HepG2 (cell line): ENCODE data around the gene SLU7. TPM values are rescaled to one million over a fixed set of nuclear protein-coding genes. Genes with fewer than 3 reads are reported as not detected.

ENCODE experiments used
- CREB1 ChIP-seq, 2 experiments: fragments of 450-650 bp in 1 of 2; IDR thresholded peaks; 2 replicates each; pipeline ENCODE4 v1.6.1; 2016 to 2017; ENCODE audit warnings: control low read depth in 1 of 2, mild to moderate bottlenecking in 1 of 2, missing compliant biosample characterization in 1 of 2, missing genetic modification characterization in 1 of 2
- GPN1 ChIP-seq: sonication (generic); formaldehyde crosslinking; IDR thresholded peaks from 2 replicates; pipeline ENCODE4 v1.5.1; 2020; ENCODE audit warnings: missing genetic modification reagents, borderline replicate concordance
- HOXA3 ChIP-seq: sonication (generic); formaldehyde crosslinking; IDR thresholded peaks from 2 replicates; pipeline ENCODE4 v1.5.0; 2020; ENCODE audit warnings: missing genetic modification reagents
- IKZF4 ChIP-seq: sonication (generic); formaldehyde crosslinking; IDR thresholded peaks from 2 replicates; pipeline ENCODE4 v1.5.1; 2020; ENCODE audit warnings: borderline replicate concordance, mild to moderate bottlenecking, low read depth, missing genetic modification reagents; ENCODE audit errors: not compliant biosample characterization
- LCORL ChIP-seq, 2 experiments: fragments of 450-650 bp in 1 of 2; sonication (generic) in 1 of 2; formaldehyde crosslinking in 1 of 2; IDR thresholded peaks; 2 replicates each; pipeline versions ENCODE4 v1.5.0 to v1.6.1; 2017 to 2020; ENCODE audit warnings: antibody characterized with exemption in 1 of 2, missing genetic modification reagents in 1 of 2
- MED1 ChIP-seq: sonication (generic); formaldehyde crosslinking; IDR thresholded peaks from 2 replicates; pipeline ENCODE4 v1.4.0; 2020; ENCODE audit warnings: missing genetic modification reagents
- MED13 ChIP-seq: sonication (generic); formaldehyde crosslinking; IDR thresholded peaks from 2 replicates; pipeline ENCODE4 v1.5.0; 2020; ENCODE audit warnings: missing genetic modification reagents
- NBN ChIP-seq: fragments of 450-650 bp; conservative IDR thresholded peaks from 2 replicates; pipeline ENCODE4 v1.6.1; 2017
- SALL2 ChIP-seq: sonication (generic); formaldehyde crosslinking; IDR thresholded peaks from 2 replicates; pipeline ENCODE4 v1.8.1; 2023; ENCODE audit warnings: mild to moderate bottlenecking, missing genetic modification reagents, inconsistent platforms
- SATB2 ChIP-seq: sonication (generic); formaldehyde crosslinking; IDR thresholded peaks from 2 replicates; pipeline ENCODE4 v1.5.0; 2020; ENCODE audit warnings: missing genetic modification reagents
- TSC22D2 ChIP-seq: sonication (generic); formaldehyde crosslinking; IDR thresholded peaks from 2 replicates; pipeline ENCODE4 v1.5.1; 2020; ENCODE audit warnings: missing genetic modification reagents, mild to moderate bottlenecking, borderline replicate concordance
- ZNF501 ChIP-seq: sonication (generic); formaldehyde crosslinking; IDR thresholded peaks from 2 replicates; pipeline ENCODE4 v1.5.1; 2020; ENCODE audit warnings: mild to moderate bottlenecking, moderate library complexity, missing genetic modification reagents
- ZNF562 ChIP-seq: sonication (generic); formaldehyde crosslinking; IDR thresholded peaks from 2 replicates; pipeline ENCODE4 v1.8.0; 2022; ENCODE audit warnings: missing genetic modification reagents, borderline replicate concordance
- ZNF563 ChIP-seq: sonication (generic); formaldehyde crosslinking; IDR thresholded peaks from 2 replicates; pipeline ENCODE4 v1.8.0; 2022; ENCODE audit warnings: mild to moderate bottlenecking, moderate library complexity, missing genetic modification reagents
- ZNF619 ChIP-seq: sonication (generic); formaldehyde crosslinking; IDR thresholded peaks from 2 replicates; pipeline ENCODE4 v1.4.0; 2020; ENCODE audit warnings: mild to moderate bottlenecking, missing genetic modification reagents
- ZNF761 ChIP-seq: sonication (generic); formaldehyde crosslinking; conservative IDR thresholded peaks from 2 replicates; pipeline ENCODE4 v1.4.0; 2020; ENCODE audit warnings: mild to moderate bottlenecking, missing genetic modification reagents
- ZNF792 ChIP-seq: IDR thresholded peaks from 2 replicates; pipeline ENCODE4 v1.6.1; 2016
- ZZZ3 ChIP-seq: sonication (generic); formaldehyde crosslinking; IDR thresholded peaks from 2 replicates; pipeline ENCODE4 v1.4.0; 2020; ENCODE audit warnings: missing genetic modification reagents, mild to moderate bottlenecking, borderline replicate concordance
- polyA plus RNA-seq, 8 experiments: library from polyadenylated mRNA; depleted of rRNA in 3 of 8; stranded (reverse) in 7 of 8; unstranded in 1 of 8; fragments of >200 nt; fragmentation: Illumina TruSeq in 4 of 8; extraction: Trizol in 4 of 8; gene quantifications; 2 replicates each; pipeline versions ENCODE4 v1.2.1 to v1.2.3, GENCODE V29; 2011 to 2016; ENCODE audit warnings: low read depth in 4 of 8, missing spikeins in 1 of 8, mixed read lengths in 1 of 8; ENCODE audit not compliant: insufficient read depth in 1 of 8
- total RNA-seq, 5 experiments: library from RNA; depleted of rRNA; stranded (reverse); fragments of >200 nt; fragmentation: Illumina TruSeq; extraction: Trizol; gene quantifications; 2 replicates each; pipeline ENCODE4 v1.2.3, GENCODE V29; 2016; ENCODE audit warnings: low read depth in 1 of 5
- TF ChIP-seq, protein P1 (sequence below), 2 experiments: sonication (generic) in 1 of 2; formaldehyde crosslinking in 1 of 2; IDR thresholded peaks; 2 replicates each; pipeline versions ENCODE4 v1.5.1 to v1.6.1; 2011 to 2020; ENCODE audit warnings: borderline replicate concordance in 1 of 2, low read depth in 1 of 2, low read length in 1 of 2, mild to moderate bottlenecking in 1 of 2, missing genetic modification reagents in 1 of 2, moderate library complexity in 1 of 2
- TF ChIP-seq, protein P2 (sequence below): IDR thresholded peaks from 2 replicates; pipeline ENCODE4 v1.6.1; 2016; ENCODE audit warnings: missing biosample characterization, missing genetic modification reagents, low read depth
- TF ChIP-seq, protein P3 (sequence below): sonication (generic); formaldehyde crosslinking; IDR thresholded peaks from 2 replicates; pipeline ENCODE4 v1.4.0; 2020; ENCODE audit warnings: missing genetic modification reagents
- TF ChIP-seq, protein P4 (sequence below): sonication (generic); formaldehyde crosslinking; IDR thresholded peaks from 2 replicates; pipeline ENCODE4 v1.4.0; 2020; ENCODE audit warnings: missing genetic modification reagents

Gene SLU7
- total and polyA plus RNA-seq, 2 of the 13 experiments (the other 11 are each of a cell fraction or from before 2014, with no cell fraction given): 24.0 to 39.2 TPM

DNA sequence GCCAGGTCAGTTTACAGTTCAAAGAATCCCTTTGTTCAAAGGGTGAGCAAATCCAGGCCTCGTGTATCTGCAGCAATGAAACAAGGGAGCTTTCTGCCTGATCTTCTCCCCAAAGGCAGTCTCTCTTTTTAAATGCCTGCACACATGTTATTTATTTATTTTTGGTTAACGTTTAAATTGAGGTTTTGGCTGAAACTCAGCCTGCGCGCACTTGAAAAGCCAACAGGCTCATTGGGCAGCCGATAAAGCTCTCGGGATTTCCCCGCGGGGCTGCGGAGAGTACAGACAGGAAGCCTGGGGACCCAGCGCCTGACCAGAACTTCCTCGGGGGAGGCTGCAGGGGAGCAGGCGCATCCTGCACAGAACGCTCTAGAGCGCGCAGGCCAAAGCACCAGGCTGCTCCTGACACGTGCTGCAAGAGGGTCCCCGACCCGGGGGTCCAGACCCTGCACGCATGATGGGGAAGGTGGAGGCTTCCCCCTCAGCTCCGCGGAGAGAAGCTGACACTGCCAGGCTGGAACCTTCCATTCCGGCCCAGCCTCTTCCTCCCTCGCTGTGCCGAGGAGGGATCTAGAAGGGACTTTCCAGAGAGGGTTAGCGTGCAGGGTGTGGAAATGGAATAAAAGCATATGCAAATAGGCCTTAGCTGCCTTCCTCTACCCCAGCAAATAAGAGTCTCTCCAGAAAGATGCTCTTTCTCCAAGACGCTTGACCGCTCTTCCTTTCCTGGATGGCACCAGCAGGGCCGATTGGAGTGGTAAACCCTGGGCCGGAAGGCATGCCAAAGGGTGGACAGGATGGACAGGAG, 48.9 kb upstream of the SLU7 start (continued):
- TF ChIP-seq, protein P1, sequence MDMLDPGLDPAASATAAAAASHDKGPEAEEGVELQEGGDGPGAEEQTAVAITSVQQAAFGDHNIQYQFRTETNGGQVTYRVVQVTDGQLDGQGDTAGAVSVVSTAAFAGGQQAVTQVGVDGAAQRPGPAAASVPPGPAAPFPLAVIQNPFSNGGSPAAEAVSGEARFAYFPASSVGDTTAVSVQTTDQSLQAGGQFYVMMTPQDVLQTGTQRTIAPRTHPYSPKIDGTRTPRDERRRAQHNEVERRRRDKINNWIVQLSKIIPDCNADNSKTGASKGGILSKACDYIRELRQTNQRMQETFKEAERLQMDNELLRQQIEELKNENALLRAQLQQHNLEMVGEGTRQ (IDR thresholded peaks at IDR 0.05; ENCODE audit: low read depth, low read length): no peak
- TF ChIP-seq, protein P1 (CRISPR knock-in tag; IDR thresholded peaks at IDR 0.05; ENCODE audit: borderline replicate concordance): no peak
- TF ChIP-seq NBN (no peak), GPN1 (CRISPR knock-in tag) (no peak), HOXA3 (peak; percentile 40), ZNF562 (CRISPR knock-in tag) (no peak), ZNF619 (CRISPR knock-in tag) (no peak), IKZF4 (CRISPR knock-in tag) (peak; percentile 66), SATB2 (CRISPR knock-in tag) (no peak), LCORL (IDR thresholded peaks at IDR 0.05) (no peak), LCORL (CRISPR knock-in tag; IDR thresholded peaks at IDR 0.05) (peak; percentile 91), ZNF792 (CRISPR knock-in tag) (peak; percentile 66; the same call in 1 of the 2 replicates), MED13 (CRISPR knock-in tag) (peak; percentile 58; the same call in 1 of the 2 replicates), ZNF501 (CRISPR knock-in tag) (peak; percentile 88), ZZZ3 (CRISPR knock-in tag) (peak; percentile 78; the same call in 1 of the 2 replicates), MED1 (CRISPR knock-in tag) (peak; percentile 82), ZNF563 (CRISPR knock-in tag) (no peak), SALL2 (CRISPR knock-in tag) (no peak), TSC22D2 (CRISPR knock-in tag) (0 out of 2 replicates have a peak, but pooled peaks have one; percentile 6), CREB1 (IDR thresholded peaks at IDR 0.05) (no peak), CREB1 (CRISPR knock-in tag; IDR thresholded peaks at IDR 0.05) (0 out of 2 replicates have a peak, but pooled peaks have one; percentile 2), ZNF761 (peak; percentile 80)
- TF ChIP-seq, protein P2, sequence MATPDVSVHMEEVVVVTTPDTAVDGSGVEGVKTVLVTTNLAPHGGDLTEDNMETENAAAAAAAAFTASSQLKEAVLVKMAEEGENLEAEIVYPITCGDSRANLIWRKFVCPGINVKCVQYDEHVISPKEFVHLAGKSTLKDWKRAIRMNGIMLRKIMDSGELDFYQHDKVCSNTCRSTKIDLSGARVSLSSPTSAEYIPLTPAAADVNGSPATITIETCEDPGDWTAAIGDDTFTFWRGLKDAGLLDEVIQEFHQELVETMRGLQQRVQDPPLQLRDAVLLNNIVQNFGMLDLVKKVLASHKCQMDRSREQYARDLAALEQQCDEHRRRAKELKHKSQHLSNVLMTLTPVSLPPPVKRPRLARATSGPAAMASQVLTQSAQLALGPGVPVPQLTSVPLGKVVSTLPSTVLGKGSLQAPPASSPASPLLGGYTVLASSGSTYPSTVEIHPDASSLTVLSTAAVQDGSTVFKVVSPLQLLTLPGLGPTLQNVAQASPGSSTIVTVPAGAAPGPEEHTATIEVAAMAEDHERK (CRISPR knock-in tag): no peak
- TF ChIP-seq, protein P3, sequence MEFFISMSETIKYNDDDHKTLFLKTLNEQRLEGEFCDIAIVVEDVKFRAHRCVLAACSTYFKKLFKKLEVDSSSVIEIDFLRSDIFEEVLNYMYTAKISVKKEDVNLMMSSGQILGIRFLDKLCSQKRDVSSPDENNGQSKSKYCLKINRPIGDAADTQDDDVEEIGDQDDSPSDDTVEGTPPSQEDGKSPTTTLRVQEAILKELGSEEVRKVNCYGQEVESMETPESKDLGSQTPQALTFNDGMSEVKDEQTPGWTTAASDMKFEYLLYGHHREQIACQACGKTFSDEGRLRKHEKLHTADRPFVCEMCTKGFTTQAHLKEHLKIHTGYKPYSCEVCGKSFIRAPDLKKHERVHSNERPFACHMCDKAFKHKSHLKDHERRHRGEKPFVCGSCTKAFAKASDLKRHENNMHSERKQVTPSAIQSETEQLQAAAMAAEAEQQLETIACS (CRISPR knock-in tag): 0 out of 2 replicates have a peak, but pooled peaks have one; percentile 12
- TF ChIP-seq, protein P4, sequence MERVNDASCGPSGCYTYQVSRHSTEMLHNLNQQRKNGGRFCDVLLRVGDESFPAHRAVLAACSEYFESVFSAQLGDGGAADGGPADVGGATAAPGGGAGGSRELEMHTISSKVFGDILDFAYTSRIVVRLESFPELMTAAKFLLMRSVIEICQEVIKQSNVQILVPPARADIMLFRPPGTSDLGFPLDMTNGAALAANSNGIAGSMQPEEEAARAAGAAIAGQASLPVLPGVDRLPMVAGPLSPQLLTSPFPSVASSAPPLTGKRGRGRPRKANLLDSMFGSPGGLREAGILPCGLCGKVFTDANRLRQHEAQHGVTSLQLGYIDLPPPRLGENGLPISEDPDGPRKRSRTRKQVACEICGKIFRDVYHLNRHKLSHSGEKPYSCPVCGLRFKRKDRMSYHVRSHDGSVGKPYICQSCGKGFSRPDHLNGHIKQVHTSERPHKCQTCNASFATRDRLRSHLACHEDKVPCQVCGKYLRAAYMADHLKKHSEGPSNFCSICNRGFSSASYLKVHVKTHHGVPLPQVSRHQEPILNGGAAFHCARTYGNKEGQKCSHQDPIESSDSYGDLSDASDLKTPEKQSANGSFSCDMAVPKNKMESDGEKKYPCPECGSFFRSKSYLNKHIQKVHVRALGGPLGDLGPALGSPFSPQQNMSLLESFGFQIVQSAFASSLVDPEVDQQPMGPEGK (CRISPR knock-in tag): peak; percentile 78
